NCI-H2227 (cell line): ENCODE results near the gene GLIS2.

ENCODE experiments used
- DNase-seq: peaks from one replicate; lab custom pipeline; 2025; ENCODE audit not compliant: unreplicated experiment; lab: John Stamatoyannopoulos, UW

Gene GLIS2

GRCh38 chr16:4381072-4381934 is 65.4 kb downstream of the GLIS2 start:
- DNase-seq = no peak

- DNase-seq = no peak
These were observed 66.3 kb downstream of the GLIS2 start for GRCh38 chr16:4381935-4382794.

- no peak for DNase-seq
These were observed 67.0 kb downstream of the GLIS2 start for GRCh38 chr16:4382795-4383357.

GRCh38 chr16:4383591-4384444 is 68.0 kb downstream of the GLIS2 start:
- no peak for DNase-seq

- no peak for DNase-seq
These were observed 68.7 kb downstream of the GLIS2 start for GRCh38 chr16:4384509-4384942.

GRCh38 chr16:4385066-4385788 is 69.4 kb downstream of the GLIS2 start:
- no peak for DNase-seq

- DNase-seq = no peak
These were observed 70.1 kb downstream of the GLIS2 start for GRCh38 chr16:4385789-4386450.

GRCh38 chr16:4386451-4386805 is 70.6 kb downstream of the GLIS2 start:
- DNase-seq = no peak

- DNase-seq = no peak
These were observed 71.2 kb downstream of the GLIS2 start for GRCh38 chr16:4386951-4387565.

GRCh38 chr16:4387781-4388180 is 71.9 kb downstream of the GLIS2 start:
- no peak for DNase-seq

GRCh38 chr16:4388271-4389021 is 72.6 kb downstream of the GLIS2 start:
- DNase-seq = no peak
